Measurements from ENCODE around the gene IL18.
"Not testable (repeated sequence)": the region's sequence is repeated elsewhere in the genome, so short reads cannot be mapped to it uniquely, and the experiment has no call there.

Gene IL18

DNA sequence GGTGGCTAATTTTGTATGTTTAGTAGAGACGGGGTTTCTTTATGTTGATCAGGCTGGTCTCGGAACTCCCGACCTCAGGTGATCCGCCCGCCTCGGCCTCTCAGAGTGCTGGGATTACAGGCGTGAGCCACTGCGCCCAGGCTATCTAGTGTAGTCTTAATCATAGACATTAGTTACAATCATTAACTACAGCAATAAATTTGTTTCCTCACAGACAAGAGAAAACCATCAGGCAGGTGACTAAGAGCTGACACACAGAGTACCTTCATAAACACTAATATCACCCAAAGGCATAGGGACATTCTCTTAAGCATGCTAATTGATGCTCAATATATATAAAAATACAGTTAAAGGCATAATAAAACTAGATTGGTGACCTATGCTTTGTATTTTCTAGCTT, 57.8 kb downstream of the IL18 start:
- Mint-ChIP-seq H3K27ac (no peak overlapping the region), H3K9me3 (peaks cover 9% of the 10 kb centered on the region), H3K36me3 (ENCODE audit: low read depth) (peaks cover 6% of the 10 kb centered on the region), H3K27me3 (ENCODE audit: low read depth, poor library complexity) (no peaks in the 10 kb centered on the region), H3K4me3 (no peak overlapping the region), H3K4me1 (no peaks in the 10 kb centered on the region)
- TF ChIP-seq, protein P1, sequence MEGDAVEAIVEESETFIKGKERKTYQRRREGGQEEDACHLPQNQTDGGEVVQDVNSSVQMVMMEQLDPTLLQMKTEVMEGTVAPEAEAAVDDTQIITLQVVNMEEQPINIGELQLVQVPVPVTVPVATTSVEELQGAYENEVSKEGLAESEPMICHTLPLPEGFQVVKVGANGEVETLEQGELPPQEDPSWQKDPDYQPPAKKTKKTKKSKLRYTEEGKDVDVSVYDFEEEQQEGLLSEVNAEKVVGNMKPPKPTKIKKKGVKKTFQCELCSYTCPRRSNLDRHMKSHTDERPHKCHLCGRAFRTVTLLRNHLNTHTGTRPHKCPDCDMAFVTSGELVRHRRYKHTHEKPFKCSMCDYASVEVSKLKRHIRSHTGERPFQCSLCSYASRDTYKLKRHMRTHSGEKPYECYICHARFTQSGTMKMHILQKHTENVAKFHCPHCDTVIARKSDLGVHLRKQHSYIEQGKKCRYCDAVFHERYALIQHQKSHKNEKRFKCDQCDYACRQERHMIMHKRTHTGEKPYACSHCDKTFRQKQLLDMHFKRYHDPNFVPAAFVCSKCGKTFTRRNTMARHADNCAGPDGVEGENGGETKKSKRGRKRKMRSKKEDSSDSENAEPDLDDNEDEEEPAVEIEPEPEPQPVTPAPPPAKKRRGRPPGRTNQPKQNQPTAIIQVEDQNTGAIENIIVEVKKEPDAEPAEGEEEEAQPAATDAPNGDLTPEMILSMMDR (IDR thresholded peaks at IDR 0.05) = no peak
- no peak for DNase-seq

DNA sequence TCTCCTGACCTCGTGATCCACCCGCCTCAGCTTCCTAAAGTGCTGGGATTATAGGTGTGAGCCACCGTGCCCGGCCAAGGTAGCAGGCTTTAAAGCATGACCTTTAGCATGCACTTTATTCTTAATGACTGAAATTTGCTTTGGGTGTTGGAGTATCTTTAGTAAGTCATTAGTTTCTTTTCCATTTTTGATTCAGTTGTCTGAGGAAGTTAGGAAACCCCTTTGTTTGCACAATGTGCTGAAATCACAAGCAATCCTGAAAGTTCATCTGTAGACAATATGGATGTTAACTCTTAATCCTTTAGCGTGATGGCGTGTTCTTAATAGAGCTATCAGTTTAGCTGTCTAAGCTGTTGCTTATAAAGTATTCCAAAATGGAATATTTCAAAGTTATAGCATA, 60.4 kb downstream of the IL18 start:
- Mint-ChIP-seq H3K4me3 (no peak overlapping the region), H3K9me3 (no peaks in the 10 kb centered on the region), H3K4me1 (no peaks in the 10 kb centered on the region), H3K36me3 (ENCODE audit: low read depth) (no peaks in the 10 kb centered on the region), H3K27ac (no peak overlapping the region), H3K27me3 (ENCODE audit: low read depth, poor library complexity) (no peaks in the 10 kb centered on the region)
- TF ChIP-seq, protein P1 (IDR thresholded peaks at IDR 0.05) = no peak
- no peak for DNase-seq

DNA sequence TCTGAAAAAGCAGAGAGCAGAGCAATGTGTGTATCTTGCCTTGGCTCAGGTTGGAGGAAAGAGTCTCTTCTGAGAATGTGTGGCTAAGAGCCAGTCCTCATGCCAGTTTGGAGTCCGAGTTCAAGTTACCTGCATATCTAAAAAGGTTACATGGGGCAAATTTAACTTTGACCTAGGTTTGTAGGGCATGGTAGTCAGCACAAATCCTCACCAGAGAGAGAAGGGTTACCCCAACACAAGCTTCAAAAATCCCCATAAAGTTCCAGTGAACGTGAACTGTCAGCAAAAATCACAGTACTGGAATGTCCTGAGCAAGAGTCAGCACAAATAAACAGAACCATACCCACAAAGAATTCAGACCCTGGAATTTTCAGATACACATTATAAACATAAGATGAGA, 63.4 kb downstream of the IL18 start:
- TF ChIP-seq, protein P1 (IDR thresholded peaks at IDR 0.05) = no peak
- H3K27me3 Mint-ChIP-seq (ENCODE audit: low read depth, poor library complexity) = no peaks in the 10 kb centered on the region
- H3K4me1 Mint-ChIP-seq = no peaks in the 10 kb centered on the region
- H3K4me3 Mint-ChIP-seq = no peak overlapping the region
- H3K27ac Mint-ChIP-seq = peak overlapping the region; percentile 27
- no peaks in the 10 kb centered on the region for H3K9me3 Mint-ChIP-seq
- peaks cover 7% of the 10 kb centered on the region for H3K36me3 Mint-ChIP-seq (ENCODE audit: low read depth)
- DNase-seq = no peak

DNA sequence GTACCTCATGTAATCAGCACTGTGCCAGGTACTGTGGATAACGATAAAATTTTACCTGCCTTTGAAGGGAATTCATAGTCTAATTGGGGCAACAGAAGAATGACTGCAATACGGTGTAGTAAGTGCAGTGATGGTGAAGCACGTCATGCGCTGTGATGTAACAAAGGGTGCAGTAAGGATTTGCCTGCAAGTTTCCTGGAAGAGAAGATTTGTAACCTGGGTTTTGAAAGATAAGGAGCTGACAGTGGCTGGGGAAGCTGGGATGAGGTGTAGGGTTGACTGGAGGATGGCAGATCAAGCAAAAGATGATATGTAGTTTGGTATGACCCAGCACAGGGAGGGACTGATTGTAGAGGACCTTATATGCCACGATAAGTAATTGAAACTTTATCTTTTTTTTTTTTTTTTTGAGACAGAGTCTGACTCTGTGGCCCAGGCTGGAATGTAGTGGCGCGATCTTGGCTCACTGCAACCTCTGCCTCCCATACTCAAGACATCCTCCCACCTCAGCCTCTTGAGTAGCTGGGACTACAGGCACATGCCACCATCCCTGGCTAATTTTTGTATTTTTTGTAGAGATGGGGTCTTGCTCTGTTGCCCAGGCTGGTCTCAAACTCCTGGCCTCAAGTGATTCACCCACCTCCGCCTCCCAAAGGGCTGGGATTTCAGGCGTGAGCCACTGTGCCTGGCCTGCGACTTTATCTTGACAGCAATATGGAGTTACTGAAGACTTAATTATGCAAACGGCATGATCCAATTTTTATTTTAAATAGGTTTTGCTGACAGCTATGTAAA, 66.0 kb downstream of the IL18 start:
- no peaks in the 10 kb centered on the region for H3K9me3 Mint-ChIP-seq
- H3K27ac Mint-ChIP-seq = no peak overlapping the region
- DNase-seq = no peak
- H3K36me3 Mint-ChIP-seq (ENCODE audit: low read depth) = peaks cover 16% of the 10 kb centered on the region
- TF ChIP-seq, protein P1 (IDR thresholded peaks at IDR 0.05) = no peak
- H3K27me3 Mint-ChIP-seq (ENCODE audit: low read depth, poor library complexity) = no peaks in the 10 kb centered on the region
- H3K4me3 Mint-ChIP-seq = no peak overlapping the region
- no peaks in the 10 kb centered on the region for H3K4me1 Mint-ChIP-seq

DNA sequence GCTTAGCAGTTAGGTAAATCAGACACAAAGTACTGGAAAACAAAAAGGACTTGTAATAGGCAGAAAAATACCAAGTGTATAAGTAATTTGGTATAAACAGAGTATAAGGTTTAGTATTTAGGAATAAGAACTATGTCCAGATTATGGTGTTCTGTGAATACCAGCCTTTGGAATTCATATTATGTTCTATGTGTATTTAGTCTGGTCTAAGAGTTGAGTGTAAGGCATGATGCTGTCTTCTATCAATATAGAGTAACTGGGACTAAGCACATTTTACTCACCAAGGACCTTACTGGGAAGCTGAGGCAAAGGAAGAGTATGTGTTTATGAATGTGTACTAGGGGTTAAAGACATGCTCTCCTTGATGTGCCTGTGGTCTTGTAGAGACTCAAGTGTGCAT, 67.7 kb downstream of the IL18 start:
- H3K36me3 Mint-ChIP-seq (ENCODE audit: low read depth) = peaks cover 32% of the 10 kb centered on the region
- TF ChIP-seq, protein P1 (IDR thresholded peaks at IDR 0.05) = no peak
- H3K27me3 Mint-ChIP-seq (ENCODE audit: low read depth, poor library complexity) = no peaks in the 10 kb centered on the region
- H3K4me3 Mint-ChIP-seq = no peak overlapping the region
- H3K27ac Mint-ChIP-seq = no peak overlapping the region
- no peak for DNase-seq
- no peaks in the 10 kb centered on the region for H3K4me1 Mint-ChIP-seq
- no peaks in the 10 kb centered on the region for H3K9me3 Mint-ChIP-seq

DNA sequence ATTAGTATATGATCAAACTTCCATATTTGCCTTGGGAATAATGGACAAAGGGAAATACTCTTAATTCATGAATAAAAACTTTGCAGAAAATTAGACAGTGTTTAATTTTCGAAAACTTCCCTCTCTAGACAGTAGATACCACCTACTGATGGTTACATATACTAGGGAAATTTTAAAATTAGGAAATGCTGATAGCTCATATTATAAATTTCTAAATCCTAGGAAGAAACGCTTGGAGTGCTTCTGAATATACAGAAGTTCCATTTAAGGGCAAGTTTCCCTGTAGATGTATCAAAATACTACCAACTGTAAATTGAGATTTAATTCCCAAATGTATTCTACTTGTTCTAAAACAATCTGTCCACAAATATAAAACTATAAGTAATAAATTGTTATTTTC, 68.6 kb downstream of the IL18 start:
- not testable (repeated sequence) for H3K27ac Mint-ChIP-seq; DNase-seq; H3K4me3 Mint-ChIP-seq; H3K9me3 Mint-ChIP-seq; H3K4me1 Mint-ChIP-seq; H3K27me3 Mint-ChIP-seq (ENCODE audit: low read depth, poor library complexity)
- H3K36me3 Mint-ChIP-seq (ENCODE audit: low read depth) = peaks cover 38% of the 10 kb centered on the region

All from nephron progenitor cell (in vitro differentiated cells).